Measurements from ENCODE around the gene HRK.

DNA sequence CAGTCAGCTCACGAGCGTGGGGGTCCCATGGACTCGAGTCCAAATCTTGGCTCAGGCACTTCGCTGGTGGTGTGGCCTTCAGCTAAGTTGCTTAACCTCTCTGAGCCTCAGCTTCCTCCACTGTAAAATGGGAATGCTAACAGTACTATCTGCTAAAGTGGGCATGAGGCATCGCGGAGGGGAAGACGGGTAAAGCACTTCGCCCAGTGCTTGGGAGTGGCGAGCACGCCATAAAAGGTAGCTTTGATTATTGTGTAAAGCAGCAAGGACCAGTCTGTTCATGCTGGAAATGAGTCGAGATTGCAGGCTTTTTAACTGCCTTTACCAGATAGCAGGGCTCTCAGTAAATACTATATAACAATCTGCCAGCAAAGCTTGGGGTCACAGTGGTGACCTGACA is 24.5 kb downstream of the HRK start:
- TF ChIP-seq BORCS8-MEF2B (CRISPR knock-in tag; IDR thresholded peaks at IDR 0.05) (no peak), CBX5 (CRISPR knock-in tag; IDR thresholded peaks at IDR 0.05; ENCODE audit: borderline replicate concordance) (no peak), KDM5A (IDR thresholded peaks at IDR 0.05; ENCODE audit: borderline replicate concordance, low read length) (no peak), TAF1 (CRISPR knock-in tag; IDR thresholded peaks at IDR 0.05) (no peak), ZNF709 (CRISPR knock-in tag; IDR thresholded peaks at IDR 0.05) (no peak), ZSCAN29 (CRISPR knock-in tag; conservative IDR thresholded peaks at IDR 0.05) (no peak), SALL2 (CRISPR knock-in tag; IDR thresholded peaks at IDR 0.05) (no peak), KLF13 (CRISPR knock-in tag; IDR thresholded peaks at IDR 0.05) (no peak)
- TF ChIP-seq, protein P1, sequence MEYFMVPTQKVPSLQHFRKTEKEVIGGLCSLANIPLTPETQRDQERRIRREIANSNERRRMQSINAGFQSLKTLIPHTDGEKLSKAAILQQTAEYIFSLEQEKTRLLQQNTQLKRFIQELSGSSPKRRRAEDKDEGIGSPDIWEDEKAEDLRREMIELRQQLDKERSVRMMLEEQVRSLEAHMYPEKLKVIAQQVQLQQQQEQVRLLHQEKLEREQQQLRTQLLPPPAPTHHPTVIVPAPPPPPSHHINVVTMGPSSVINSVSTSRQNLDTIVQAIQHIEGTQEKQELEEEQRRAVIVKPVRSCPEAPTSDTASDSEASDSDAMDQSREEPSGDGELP (IDR thresholded peaks at IDR 0.05; ENCODE audit: borderline replicate concordance, low read depth) = no peak
- TF ChIP-seq, protein P2, sequence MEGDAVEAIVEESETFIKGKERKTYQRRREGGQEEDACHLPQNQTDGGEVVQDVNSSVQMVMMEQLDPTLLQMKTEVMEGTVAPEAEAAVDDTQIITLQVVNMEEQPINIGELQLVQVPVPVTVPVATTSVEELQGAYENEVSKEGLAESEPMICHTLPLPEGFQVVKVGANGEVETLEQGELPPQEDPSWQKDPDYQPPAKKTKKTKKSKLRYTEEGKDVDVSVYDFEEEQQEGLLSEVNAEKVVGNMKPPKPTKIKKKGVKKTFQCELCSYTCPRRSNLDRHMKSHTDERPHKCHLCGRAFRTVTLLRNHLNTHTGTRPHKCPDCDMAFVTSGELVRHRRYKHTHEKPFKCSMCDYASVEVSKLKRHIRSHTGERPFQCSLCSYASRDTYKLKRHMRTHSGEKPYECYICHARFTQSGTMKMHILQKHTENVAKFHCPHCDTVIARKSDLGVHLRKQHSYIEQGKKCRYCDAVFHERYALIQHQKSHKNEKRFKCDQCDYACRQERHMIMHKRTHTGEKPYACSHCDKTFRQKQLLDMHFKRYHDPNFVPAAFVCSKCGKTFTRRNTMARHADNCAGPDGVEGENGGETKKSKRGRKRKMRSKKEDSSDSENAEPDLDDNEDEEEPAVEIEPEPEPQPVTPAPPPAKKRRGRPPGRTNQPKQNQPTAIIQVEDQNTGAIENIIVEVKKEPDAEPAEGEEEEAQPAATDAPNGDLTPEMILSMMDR (CRISPR knock-in tag; IDR thresholded peaks at IDR 0.05) = no peak
- TF ChIP-seq, protein P3, sequence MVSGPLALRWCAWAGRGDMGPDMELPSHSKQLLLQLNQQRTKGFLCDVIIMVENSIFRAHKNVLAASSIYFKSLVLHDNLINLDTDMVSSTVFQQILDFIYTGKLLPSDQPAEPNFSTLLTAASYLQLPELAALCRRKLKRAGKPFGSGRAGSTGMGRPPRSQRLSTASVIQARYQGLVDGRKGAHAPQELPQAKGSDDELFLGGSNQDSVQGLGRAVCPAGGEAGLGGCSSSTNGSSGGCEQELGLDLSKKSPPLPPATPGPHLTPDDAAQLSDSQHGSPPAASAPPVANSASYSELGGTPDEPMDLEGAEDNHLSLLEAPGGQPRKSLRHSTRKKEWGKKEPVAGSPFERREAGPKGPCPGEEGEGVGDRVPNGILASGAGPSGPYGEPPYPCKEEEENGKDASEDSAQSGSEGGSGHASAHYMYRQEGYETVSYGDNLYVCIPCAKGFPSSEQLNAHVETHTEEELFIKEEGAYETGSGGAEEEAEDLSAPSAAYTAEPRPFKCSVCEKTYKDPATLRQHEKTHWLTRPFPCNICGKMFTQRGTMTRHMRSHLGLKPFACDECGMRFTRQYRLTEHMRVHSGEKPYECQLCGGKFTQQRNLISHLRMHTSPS (CRISPR knock-in tag; IDR thresholded peaks at IDR 0.05; ENCODE audit: low read depth) = no peak
- TF ChIP-seq, protein P4, sequence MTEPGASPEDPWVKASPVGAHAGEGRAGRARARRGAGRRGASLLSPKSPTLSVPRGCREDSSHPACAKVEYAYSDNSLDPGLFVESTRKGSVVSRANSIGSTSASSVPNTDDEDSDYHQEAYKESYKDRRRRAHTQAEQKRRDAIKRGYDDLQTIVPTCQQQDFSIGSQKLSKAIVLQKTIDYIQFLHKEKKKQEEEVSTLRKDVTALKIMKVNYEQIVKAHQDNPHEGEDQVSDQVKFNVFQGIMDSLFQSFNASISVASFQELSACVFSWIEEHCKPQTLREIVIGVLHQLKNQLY (CRISPR knock-in tag; IDR thresholded peaks at IDR 0.05) = no peak
